Right cardiac atrium (tissue), 5 donors: Measurements from ENCODE around the gene ROCK2. TPM values are rescaled to one million over a fixed set of nuclear protein-coding genes. Genes with fewer than 3 reads are reported as not detected.

Experiments
- ATAC-seq, 2 donors: fragments of 200-7000 bp; cut with Tn5 transposase; one replicate each; pipeline versions ENCODE4 v1.8.0 to v1.9.1; 2020; ENCODE audit warnings: moderate library complexity in 2 of 2, mild to moderate bottlenecking in 1 of 2
- DNase-seq, 3 donors: peaks; one replicate each; pipeline ENCODE4 v3.0.0-alpha.2; 2020
- H3K27ac ChIP-seq: one replicate; pipeline ENCODE4 v1.5.1; 2013; ENCODE audit warnings: mild to moderate bottlenecking, low read length, control low read depth, moderate library complexity
- H3K27me3 ChIP-seq: one replicate; pipeline ENCODE4 v1.6.1; 2013; ENCODE audit not compliant: control insufficient read depth, insufficient read depth
- H3K4me1 ChIP-seq: one replicate; pipeline ENCODE4 v1.6.1; 2013; ENCODE audit warnings: low read length; ENCODE audit not compliant: control insufficient read depth, insufficient read depth
- H3K4me3 ChIP-seq: one replicate; pipeline ENCODE4 v1.5.1; 2013; ENCODE audit warnings: low read length, control low read depth
- H3K9me3 ChIP-seq: one replicate; pipeline ENCODE4 v1.6.1; 2013; ENCODE audit warnings: low read length; ENCODE audit not compliant: control insufficient read depth
- WGBS: extraction: QIAGEN DNeasy Blood & Tissue Kit; methylation state at CpG from one replicate; pipeline ENCODE4 v1.1.7; 2013; 5-methylcytosine and 5-hydroxymethylcytosine counted together
- intact Hi-C, 4 donors: fragments of 100-400 bp; cut with DNase I; formaldehyde crosslinking; loops; one replicate each; pipeline versions ENCODE4 v1.11.0 to v1.14.0; 2022 to 2023
- polyA plus RNA-seq: library from polyadenylated mRNA; stranded (reverse); fragments of 200-250 nt; gene quantifications from one replicate; pipeline ENCODE4 v1.2.3, GENCODE V29; 2013
- total RNA-seq, 4 donors: library from RNA; stranded (reverse); fragmentation: NEBNext Ultra II Directional; extraction: Animal tissue kit (Norgen Biotek cat#: 25700); gene quantifications; one replicate each; pipeline ENCODE4 v1.2.1, GENCODE V29; 2021
- donor health status: healthy with polysubstance abuse.
- donor health status: DM: no; HTN: yes; CAD: no.
- donor health status: DM: no; HTN: no; CAD: no.
- donor health status: DM: no; HTN: yes; CAD: no; lungs with severe emphysema.
- donor health status: DM: yes; HTN: yes; CAD: no.

Gene ROCK2
- total and polyA plus RNA-seq, 5 donors = 10.0 to 60.7 (median 40.4) TPM

GRCh38 chr2:11152591-11152990 is 191.8 kb downstream of the ROCK2 start:
- Histone ChIP-seq H3K27me3 (no peaks in the 10 kb centered on the region), H3K9me3 (no peaks in the 10 kb centered on the region), H3K4me3 (no peak overlapping the region), H3K4me1 (no peaks in the 10 kb centered on the region), H3K27ac (no peak overlapping the region)
- 90% methylated on average over 6 of the region's 6 CpGs for WGBS
- no peak for DNase-seq
- intact Hi-C loops = loop anchor here in 1 of 4 donors (10.0 kb wide), 1 partner anchor 432 kb away; no protein-coding TSS in a partner anchor
- ATAC-seq = no peak

- Histone ChIP-seq H3K9me3 (no peaks in the 10 kb centered on the region), H3K27ac (no peak overlapping the region), H3K4me3 (no peak overlapping the region), H3K27me3 (no peaks in the 10 kb centered on the region), H3K4me1 (no peaks in the 10 kb centered on the region)
- DNase-seq (no peak), ATAC-seq (no peak)
- intact Hi-C loops = no loop called here
- WGBS = 31% methylated on average over 3 of the region's 3 CpGs
Observed at GRCh38 chr2:11147263-11147662, 197.2 kb downstream of the ROCK2 start.

- Histone ChIP-seq H3K27ac (no peak overlapping the region), H3K4me3 (no peak overlapping the region), H3K4me1 (no peaks in the 10 kb centered on the region), H3K9me3 (no peaks in the 10 kb centered on the region), H3K27me3 (no peaks in the 10 kb centered on the region)
- ATAC-seq (no peak), DNase-seq (no peak)
- intact Hi-C loops = no loop called here
- WGBS = 89% methylated on average over 3 of the region's 3 CpGs
Observed at GRCh38 chr2:11146076-11146475, 198.4 kb downstream of the ROCK2 start.

GRCh38 chr2:11145350-11145749 is 199.1 kb downstream of the ROCK2 start:
- WGBS = 85% methylated on average over 1 of the region's 1 CpG

GRCh38 chr2:11144738-11145079 is 199.7 kb downstream of the ROCK2 start:
- Histone ChIP-seq H3K27ac (no peak overlapping the region), H3K4me3 (no peak overlapping the region), H3K9me3 (no peaks in the 10 kb centered on the region), H3K4me1 (no peaks in the 10 kb centered on the region), H3K27me3 (no peaks in the 10 kb centered on the region)
- WGBS = 80% methylated on average over 6 of the region's 6 CpGs
- DNase-seq (no peak), ATAC-seq (no peak)
- intact Hi-C loops = no loop called here

More at GRCh38 chr2:11145350-11145749, 199.1 kb downstream of the ROCK2 start:
- no peaks in the 10 kb centered on the region for H3K9me3 ChIP-seq
- H3K4me3 ChIP-seq = no peak overlapping the region
- H3K4me1 ChIP-seq = no peaks in the 10 kb centered on the region
- no peak overlapping the region for H3K27ac ChIP-seq
- H3K27me3 ChIP-seq = no peaks in the 10 kb centered on the region
- ATAC-seq = no peak
- no peak for DNase-seq
- intact Hi-C loops = no loop called here

GRCh38 chr2:11144077-11144737 is 200.2 kb downstream of the ROCK2 start:
- Histone ChIP-seq H3K27me3 (no peaks in the 10 kb centered on the region), H3K9me3 (no peaks in the 10 kb centered on the region), H3K4me3 (no peak overlapping the region), H3K27ac (no peak overlapping the region), H3K4me1 (no peaks in the 10 kb centered on the region)
- 61% methylated on average over 7 of the region's 7 CpGs for WGBS
- ATAC-seq (no peak), DNase-seq (no peak)
- intact Hi-C loops = no loop called here

- intact Hi-C loops = no loop called here
- H3K4me3 ChIP-seq = no peak overlapping the region
- no peaks in the 10 kb centered on the region for H3K9me3 ChIP-seq
- no peaks in the 10 kb centered on the region for H3K27me3 ChIP-seq
- 84% methylated on average over 6 of the region's 6 CpGs for WGBS
- ATAC-seq (no peak), DNase-seq (no peak)
- no peak overlapping the region for H3K27ac ChIP-seq
- no peaks in the 10 kb centered on the region for H3K4me1 ChIP-seq
Observed at GRCh38 chr2:11142987-11143386, 201.4 kb downstream of the ROCK2 start.

GRCh38 chr2:11142330-11142729 is 202.1 kb downstream of the ROCK2 start:
- no peak overlapping the region for H3K27ac ChIP-seq
- no peaks in the 10 kb centered on the region for H3K27me3 ChIP-seq
- intact Hi-C loops = no loop called here
- DNase-seq = no peak
- H3K9me3 ChIP-seq = no peaks in the 10 kb centered on the region
- WGBS = 72% methylated on average over 3 of the region's 3 CpGs
- H3K4me3 ChIP-seq = no peak overlapping the region
- no peak for ATAC-seq
- no peaks in the 10 kb centered on the region for H3K4me1 ChIP-seq

GRCh38 chr2:11141319-11141718 is 203.1 kb downstream of the ROCK2 start:
- H3K27me3 ChIP-seq = no peaks in the 10 kb centered on the region
- ATAC-seq (no peak), DNase-seq (no peak)
- intact Hi-C loops = no loop called here
- H3K4me3 ChIP-seq = no peak overlapping the region
- H3K27ac ChIP-seq = no peak overlapping the region
- H3K4me1 ChIP-seq = no peaks in the 10 kb centered on the region
- WGBS = 77% methylated on average over 4 of the region's 4 CpGs
- H3K9me3 ChIP-seq = no peaks in the 10 kb centered on the region

GRCh38 chr2:11140492-11140891 is 203.9 kb downstream of the ROCK2 start:
- Histone ChIP-seq H3K4me3 (no peak overlapping the region), H3K27me3 (no peaks in the 10 kb centered on the region), H3K27ac (no peak overlapping the region), H3K9me3 (no peaks in the 10 kb centered on the region), H3K4me1 (no peaks in the 10 kb centered on the region)
- 78% methylated on average over 4 of the region's 4 CpGs for WGBS
- ATAC-seq (no peak), DNase-seq (no peak)
- intact Hi-C loops = no loop called here

- 88% methylated on average over 5 of the region's 5 CpGs for WGBS
- DNase-seq = no peak
- intact Hi-C loops = loop anchor here in 3 of 4 donors (5.0 to 10.0 kb wide), 5 partner anchors 100 to 313 kb away; no protein-coding TSS in a partner anchor
- no peaks in the 10 kb centered on the region for H3K4me1 ChIP-seq
- H3K9me3 ChIP-seq = no peaks in the 10 kb centered on the region
- H3K27ac ChIP-seq = no peak overlapping the region
- H3K27me3 ChIP-seq = no peaks in the 10 kb centered on the region
- no peak for ATAC-seq
- H3K4me3 ChIP-seq = no peak overlapping the region
Observed at GRCh38 chr2:11134349-11134748, 210.1 kb downstream of the ROCK2 start.

- ATAC-seq = no peak
- Histone ChIP-seq H3K9me3 (no peaks in the 10 kb centered on the region), H3K4me1 (no peaks in the 10 kb centered on the region), H3K27ac (no peak overlapping the region), H3K4me3 (no peak overlapping the region), H3K27me3 (no peaks in the 10 kb centered on the region)
- DNase-seq = no peak
- intact Hi-C loops = loop anchor here in 3 of 4 donors (5.0 to 10.0 kb wide), 5 partner anchors 101 to 313 kb away; no protein-coding TSS in a partner anchor
- WGBS = 69% methylated on average over 8 of the region's 8 CpGs
Observed at GRCh38 chr2:11133936-11134320, 210.5 kb downstream of the ROCK2 start.
